Thymus (tissue), 11 donors: Measurements from ENCODE around the gene WDR37. TPM values are rescaled to one million over a fixed set of nuclear protein-coding genes. Genes with fewer than 3 reads are reported as not detected.

Experiments used
- DNase-seq, 9 donors: peaks; one replicate each; pipeline ENCODE4 v3.0.0-alpha.2; 2013; ENCODE audit warnings: low spot score in 9 of 9, low read depth in 6 of 9, missing footprints in 1 of 9
- H3K27ac ChIP-seq, 2 donors: one replicate each; pipeline ENCODE4 v1.5.1; 2013; ENCODE audit warnings: control low read depth in 1 of 2, low read depth in 1 of 2, low read length in 1 of 2, mild to moderate bottlenecking in 1 of 2, moderate library complexity in 1 of 2
- H3K27me3 ChIP-seq, 2 donors: one replicate each; pipeline ENCODE4 v1.5.1; 2013; ENCODE audit warnings: low read length in 1 of 2; ENCODE audit not compliant: control insufficient read depth in 2 of 2, insufficient read depth in 1 of 2
- H3K36me3 ChIP-seq, 2 donors: one replicate each; pipeline ENCODE4 v1.5.1; 2013; ENCODE audit warnings: low read length in 1 of 2, mild to moderate bottlenecking in 1 of 2, moderate library complexity in 1 of 2; ENCODE audit not compliant: control insufficient read depth in 2 of 2, insufficient read depth in 2 of 2
- H3K4me1 ChIP-seq, 2 donors: one replicate each; pipeline ENCODE4 v1.5.1; 2013; ENCODE audit warnings: low read length in 2 of 2; ENCODE audit not compliant: control insufficient read depth in 2 of 2, insufficient read depth in 2 of 2
- H3K4me3 ChIP-seq, 2 donors: one replicate each; pipeline ENCODE4 v1.5.1; 2013; ENCODE audit warnings: low read length in 2 of 2, control low read depth in 1 of 2, mild to moderate bottlenecking in 1 of 2
- H3K9me3 ChIP-seq, 2 donors: one replicate each; pipeline ENCODE4 v1.5.1; 2013; ENCODE audit warnings: low read length in 1 of 2, mild to moderate bottlenecking in 1 of 2; ENCODE audit not compliant: control insufficient read depth in 2 of 2, insufficient read depth in 1 of 2
- WGBS: extraction: QIAGEN DNeasy Blood & Tissue Kit; methylation state at CpG from one replicate; pipeline ENCODE4 v1.1.7; 2013; 5-methylcytosine and 5-hydroxymethylcytosine counted together
- polyA plus RNA-seq: library from polyadenylated mRNA; stranded (reverse); fragments of 200-250 nt; gene quantifications from one replicate; pipeline ENCODE4 v1.2.3, GENCODE V29; 2013
- total RNA-seq: library from RNA; stranded (reverse); fragments of 120-200 nt; gene quantifications from one replicate; pipeline ENCODE4 v1.2.4, GENCODE V29; 2013
- donor health status: healthy.

The WDR37 gene
- total and polyA plus RNA-seq, 2 donors, result 8.5 to 14.0 TPM

GRCh38 chr10:1120801-1121211 is 64.6 kb downstream of the WDR37 start:
- WGBS, result 95% methylated on average over 22 of the region's 22 CpGs
- no peak for DNase-seq

GRCh38 chr10:1121271-1121970 is 65.2 kb downstream of the WDR37 start:
- H3K36me3 ChIP-seq, result peaks cover 56 to 70% of the 10 kb centered on the region in 2 donors
- no peak overlapping the region for H3K27ac ChIP-seq
- 97% methylated on average over 23 of the region's 23 CpGs for WGBS
- H3K9me3 ChIP-seq, result peaks cover 4 to 19% of the 10 kb centered on the region in 2 donors
- H3K27me3 ChIP-seq, result no peaks in the 10 kb centered on the region
- DNase-seq, result no peak
- H3K4me1 ChIP-seq, result peaks cover 0 to 4% of the 10 kb centered on the region in 2 donors
- H3K4me3 ChIP-seq, result no peak overlapping the region

More at GRCh38 chr10:1120801-1121211, 64.6 kb downstream of the WDR37 start:
- H3K36me3 ChIP-seq, result peaks cover 60 to 70% of the 10 kb centered on the region in 2 donors
- peaks cover 4 to 19% of the 10 kb centered on the region in 2 donors for H3K9me3 ChIP-seq
- no peak overlapping the region for H3K27ac ChIP-seq
- no peak overlapping the region for H3K4me3 ChIP-seq
- peaks cover 0 to 4% of the 10 kb centered on the region in 2 donors for H3K4me1 ChIP-seq
- no peaks in the 10 kb centered on the region for H3K27me3 ChIP-seq

GRCh38 chr10:1122349-1122748 is 66.2 kb downstream of the WDR37 start:
- no peak for DNase-seq
- Histone ChIP-seq H3K4me3 (no peak overlapping the region), H3K9me3 (peaks cover 2 to 11% of the 10 kb centered on the region in 2 donors), H3K36me3 (peaks cover 58 to 67% of the 10 kb centered on the region in 2 donors), H3K27me3 (no peaks in the 10 kb centered on the region), H3K27ac (no peak overlapping the region), H3K4me1 (peaks cover 0 to 4% of the 10 kb centered on the region in 2 donors)
- WGBS, result 89% methylated on average over 6 of the region's 6 CpGs

- WGBS, result 94% methylated on average over 5 of the region's 5 CpGs
- H3K4me3 ChIP-seq, result no peak overlapping the region
These were observed 67.0 kb downstream of the WDR37 start for GRCh38 chr10:1123198-1123597.

GRCh38 chr10:1123972-1124371 is 67.8 kb downstream of the WDR37 start:
- Histone ChIP-seq H3K4me1 (peaks cover 0 to 3% of the 10 kb centered on the region in 2 donors), H3K27ac (no peak overlapping the region), H3K4me3 (no peak overlapping the region), H3K9me3 (no peaks in the 10 kb centered on the region), H3K27me3 (no peaks in the 10 kb centered on the region), H3K36me3 (peaks cover 65 to 73% of the 10 kb centered on the region in 2 donors)
- 97% methylated on average over 12 of the region's 12 CpGs for WGBS
- no peak for DNase-seq

More at GRCh38 chr10:1123198-1123597, 67.0 kb downstream of the WDR37 start:
- H3K27me3 ChIP-seq, result no peaks in the 10 kb centered on the region
- H3K27ac ChIP-seq, result no peak overlapping the region
- H3K4me1 ChIP-seq, result peaks cover 0 to 4% of the 10 kb centered on the region in 2 donors
- peak in 1 of 9 donors; percentile 6 for DNase-seq
- peaks cover 64 to 68% of the 10 kb centered on the region in 2 donors for H3K36me3 ChIP-seq
- peaks cover 0 to 6% of the 10 kb centered on the region in 2 donors for H3K9me3 ChIP-seq

GRCh38 chr10:1124796-1125195 is 68.6 kb downstream of the WDR37 start:
- WGBS, result 99% methylated on average over 11 of the region's 11 CpGs
- H3K27me3 ChIP-seq, result no peaks in the 10 kb centered on the region
- no peaks in the 10 kb centered on the region for H3K4me1 ChIP-seq
- no peak overlapping the region for H3K4me3 ChIP-seq
- H3K36me3 ChIP-seq, result peaks cover 65 to 74% of the 10 kb centered on the region in 2 donors
- H3K27ac ChIP-seq, result no peak overlapping the region
- no peaks in the 10 kb centered on the region for H3K9me3 ChIP-seq
- DNase-seq, result no peak

GRCh38 chr10:1126461-1126860 is 70.3 kb downstream of the WDR37 start:
- peaks cover 72 to 77% of the 10 kb centered on the region in 2 donors for H3K36me3 ChIP-seq
- H3K4me3 ChIP-seq, result no peak overlapping the region
- no peak for DNase-seq
- no peaks in the 10 kb centered on the region for H3K27me3 ChIP-seq
- 98% methylated on average over 13 of the region's 13 CpGs for WGBS
- H3K27ac ChIP-seq, result no peak overlapping the region
- H3K9me3 ChIP-seq, result no peaks in the 10 kb centered on the region
- H3K4me1 ChIP-seq, result no peaks in the 10 kb centered on the region

GRCh38 chr10:1127629-1128028 is 71.4 kb downstream of the WDR37 start:
- WGBS, result 98% methylated on average over 15 of the region's 15 CpGs
- Histone ChIP-seq H3K27ac (no peak overlapping the region), H3K27me3 (no peaks in the 10 kb centered on the region), H3K4me1 (no peaks in the 10 kb centered on the region), H3K36me3 (peaks cover 64 to 67% of the 10 kb centered on the region in 2 donors), H3K9me3 (no peaks in the 10 kb centered on the region), H3K4me3 (no peak overlapping the region)
- DNase-seq, result no peak

- H3K4me3 ChIP-seq, result no peak overlapping the region
- DNase-seq, result no peak
- no peaks in the 10 kb centered on the region for H3K9me3 ChIP-seq
- no peaks in the 10 kb centered on the region for H3K4me1 ChIP-seq
- WGBS, result 97% methylated on average over 2 of the region's 2 CpGs
- H3K36me3 ChIP-seq, result peaks cover 64 to 67% of the 10 kb centered on the region in 2 donors
- no peaks in the 10 kb centered on the region for H3K27me3 ChIP-seq
- H3K27ac ChIP-seq, result no peak overlapping the region
These were observed 71.9 kb downstream of the WDR37 start for GRCh38 chr10:1128115-1128514.
